ENCODE results near the gene LRRC8D. TPM values are rescaled to one million over a fixed set of nuclear protein-coding genes. Genes with fewer than 3 reads are reported as not detected.

The LRRC8D gene
- total RNA-seq, 1 donor from 2014 or later: 17.0 TPM

GRCh38 chr1:89809556-89809955 lies 11.3 kb upstream of the LRRC8D start:
- ATAC-seq (no peak), DNase-seq (no peak)
- H3K27me3 ChIP-seq: no peaks in the 10 kb centered on the region
- no peak overlapping the region for H3K4me3 ChIP-seq
- TF ChIP-seq, protein P1, sequence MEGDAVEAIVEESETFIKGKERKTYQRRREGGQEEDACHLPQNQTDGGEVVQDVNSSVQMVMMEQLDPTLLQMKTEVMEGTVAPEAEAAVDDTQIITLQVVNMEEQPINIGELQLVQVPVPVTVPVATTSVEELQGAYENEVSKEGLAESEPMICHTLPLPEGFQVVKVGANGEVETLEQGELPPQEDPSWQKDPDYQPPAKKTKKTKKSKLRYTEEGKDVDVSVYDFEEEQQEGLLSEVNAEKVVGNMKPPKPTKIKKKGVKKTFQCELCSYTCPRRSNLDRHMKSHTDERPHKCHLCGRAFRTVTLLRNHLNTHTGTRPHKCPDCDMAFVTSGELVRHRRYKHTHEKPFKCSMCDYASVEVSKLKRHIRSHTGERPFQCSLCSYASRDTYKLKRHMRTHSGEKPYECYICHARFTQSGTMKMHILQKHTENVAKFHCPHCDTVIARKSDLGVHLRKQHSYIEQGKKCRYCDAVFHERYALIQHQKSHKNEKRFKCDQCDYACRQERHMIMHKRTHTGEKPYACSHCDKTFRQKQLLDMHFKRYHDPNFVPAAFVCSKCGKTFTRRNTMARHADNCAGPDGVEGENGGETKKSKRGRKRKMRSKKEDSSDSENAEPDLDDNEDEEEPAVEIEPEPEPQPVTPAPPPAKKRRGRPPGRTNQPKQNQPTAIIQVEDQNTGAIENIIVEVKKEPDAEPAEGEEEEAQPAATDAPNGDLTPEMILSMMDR (IDR thresholded peaks at IDR 0.05): no peak
- intact Hi-C loops (cut with DNase I): loop anchor here (5.0 kb wide), 1 partner anchor 178 kb away; no protein-coding TSS in a partner anchor
- H3K4me1 ChIP-seq: no peaks in the 10 kb centered on the region
- no peaks in the 10 kb centered on the region for H3K36me3 ChIP-seq
- no peaks in the 10 kb centered on the region for H3K9me3 ChIP-seq
- H3K27ac ChIP-seq: no peak overlapping the region

GRCh38 chr1:89810302-89810701 lies 10.5 kb upstream of the LRRC8D start:
- Histone ChIP-seq H3K9me3 (no peaks in the 10 kb centered on the region), H3K27ac (no peak overlapping the region), H3K4me1 (no peaks in the 10 kb centered on the region), H3K27me3 (no peaks in the 10 kb centered on the region), H3K36me3 (no peaks in the 10 kb centered on the region), H3K4me3 (no peak overlapping the region)
- intact Hi-C loops (cut with DNase I): no loop called here
- ATAC-seq (peak; percentile 26), DNase-seq (no peak)
- TF ChIP-seq, protein P1 (IDR thresholded peaks at IDR 0.05): no peak

DNA sequence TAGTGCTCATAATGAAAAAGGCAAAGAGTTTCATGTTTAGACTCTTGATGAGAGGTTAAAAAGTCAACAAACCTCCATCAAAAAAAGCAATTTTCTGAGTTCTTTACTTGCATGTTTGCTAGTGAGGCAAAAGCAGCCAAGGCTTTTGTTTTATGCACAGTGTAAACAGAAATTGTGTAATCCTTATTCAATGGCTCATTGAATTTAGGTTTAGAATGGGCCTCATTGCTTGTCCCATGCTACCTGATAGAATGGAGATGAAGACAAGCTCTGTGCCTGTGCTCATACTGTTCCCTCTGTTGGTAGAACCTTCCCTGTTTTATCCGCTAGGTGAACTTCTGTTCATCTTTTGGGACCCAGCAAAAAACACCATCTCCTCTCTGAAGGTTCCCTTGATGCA lies 10.0 kb upstream of the LRRC8D start:
- TF ChIP-seq, protein P1 (IDR thresholded peaks at IDR 0.05): no peak
- Histone ChIP-seq H3K27ac (no peak overlapping the region), H3K9me3 (no peaks in the 10 kb centered on the region), H3K4me3 (no peak overlapping the region), H3K27me3 (no peaks in the 10 kb centered on the region), H3K4me1 (no peaks in the 10 kb centered on the region), H3K36me3 (no peaks in the 10 kb centered on the region)
- no peak for DNase-seq
- intact Hi-C loops (cut with DNase I): no loop called here
- no peak for ATAC-seq

DNA sequence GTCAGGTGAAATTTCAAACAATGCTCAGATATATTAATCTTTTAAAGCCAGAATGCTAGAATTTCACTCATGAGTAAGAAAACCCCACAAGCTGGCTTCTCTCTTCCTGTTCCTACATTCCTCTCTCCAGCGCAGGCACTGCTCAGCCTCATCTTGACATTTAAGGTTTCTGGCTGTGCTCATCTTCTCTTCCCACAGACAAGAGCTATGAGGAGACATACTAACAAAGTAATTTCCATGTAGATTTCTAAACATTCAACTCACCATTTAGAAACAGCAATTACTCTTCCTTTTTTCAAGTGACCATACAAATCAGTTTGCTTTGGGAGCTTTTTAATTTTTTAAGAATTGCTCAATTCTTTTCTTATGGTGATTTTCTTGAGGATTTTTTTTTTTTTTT lies 7.8 kb upstream of the LRRC8D start:
- no peak overlapping the region for H3K4me3 ChIP-seq
- H3K27ac ChIP-seq: no peak overlapping the region
- no peaks in the 10 kb centered on the region for H3K4me1 ChIP-seq
- no peaks in the 10 kb centered on the region for H3K9me3 ChIP-seq
- no peaks in the 10 kb centered on the region for H3K27me3 ChIP-seq
- DNase-seq (no peak), ATAC-seq (no peak)
- TF ChIP-seq, protein P1 (IDR thresholded peaks at IDR 0.05): no peak
- intact Hi-C loops (cut with DNase I): no loop called here
- no peaks in the 10 kb centered on the region for H3K36me3 ChIP-seq

DNA sequence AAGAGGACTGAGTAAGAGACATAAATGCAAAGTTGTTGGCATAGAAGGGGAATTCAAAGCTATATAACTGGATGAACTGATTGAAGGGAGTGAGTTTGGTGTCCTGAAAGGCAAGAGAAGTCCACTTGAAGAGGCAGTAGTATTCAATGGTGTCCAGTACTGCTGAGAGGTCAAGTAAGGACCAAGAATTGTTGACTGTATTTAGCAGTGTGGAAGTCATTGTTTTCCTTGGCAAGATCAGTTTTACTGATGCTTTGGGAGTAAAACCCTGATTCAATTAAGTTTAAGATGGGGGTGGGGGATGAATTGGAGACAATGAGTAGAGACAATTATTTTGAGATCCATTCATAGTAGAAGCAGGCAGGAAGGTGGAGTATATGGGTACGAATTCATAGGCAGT lies 5.8 kb upstream of the LRRC8D start:
- no peak overlapping the region for H3K27ac ChIP-seq

More for the DNA sequence above, 5.8 kb upstream of the LRRC8D start:
- TF ChIP-seq, protein P1 (IDR thresholded peaks at IDR 0.05): no peak
- no peaks in the 10 kb centered on the region for H3K9me3 ChIP-seq
- no peak for ATAC-seq
- no peak for DNase-seq
- H3K4me3 ChIP-seq: no peak overlapping the region
- no peaks in the 10 kb centered on the region for H3K4me1 ChIP-seq
- intact Hi-C loops (cut with DNase I): no loop called here
- no peaks in the 10 kb centered on the region for H3K27me3 ChIP-seq
- no peaks in the 10 kb centered on the region for H3K36me3 ChIP-seq

Data from upper lobe of right lung (tissue), 1 donor.